Inflammatory macrophage treated with lipopolysaccharide for 1 hour (primary cell): Measurements from ENCODE around the gene MACROD2.

Experiments
- DNase-seq, 2 donors: peaks; one replicate each; pipeline ENCODE4 v3.0.0-alpha.2; 2020 to 2022

MACROD2 gene

DNA sequence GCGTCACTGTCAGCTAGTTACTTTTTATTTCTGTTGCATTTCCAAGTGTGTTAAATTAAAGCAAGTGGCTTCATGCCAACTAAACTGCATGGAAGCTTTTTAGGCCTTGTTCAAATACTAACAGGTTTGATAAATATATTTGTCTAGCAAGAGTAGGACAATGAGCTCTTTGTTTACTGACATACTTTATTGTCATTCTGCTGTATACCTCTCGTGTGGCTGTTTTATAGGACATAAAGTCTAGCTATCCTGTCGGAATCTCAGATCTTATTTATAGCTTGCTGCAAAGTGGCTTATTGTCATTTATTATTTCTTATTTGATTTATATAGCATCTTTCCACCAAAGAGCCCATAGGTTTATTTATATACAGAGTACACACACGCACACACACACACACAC, 1866.9 kb downstream of the MACROD2 start:
- no peak for DNase-seq

DNA sequence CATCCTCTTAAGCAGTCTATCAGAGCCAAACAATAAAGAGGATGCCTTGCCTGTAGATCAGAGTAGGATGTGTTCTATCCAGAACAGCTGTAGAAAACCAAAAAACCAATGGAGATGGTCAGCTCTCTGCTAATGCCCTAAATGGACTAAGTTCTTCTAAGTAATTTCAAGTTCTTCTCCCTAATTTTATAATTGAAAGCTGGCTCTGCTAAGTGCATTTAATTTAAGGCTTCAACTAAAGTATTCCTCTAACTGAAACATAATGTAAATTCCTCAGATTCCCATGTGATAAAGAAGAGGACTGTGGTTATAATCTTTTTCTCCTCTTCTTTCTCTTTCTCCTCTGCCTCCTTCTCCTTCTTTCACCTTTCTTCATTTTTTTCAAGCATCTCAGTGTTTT, 1868.4 kb downstream of the MACROD2 start:
- DNase-seq: no peak

DNA sequence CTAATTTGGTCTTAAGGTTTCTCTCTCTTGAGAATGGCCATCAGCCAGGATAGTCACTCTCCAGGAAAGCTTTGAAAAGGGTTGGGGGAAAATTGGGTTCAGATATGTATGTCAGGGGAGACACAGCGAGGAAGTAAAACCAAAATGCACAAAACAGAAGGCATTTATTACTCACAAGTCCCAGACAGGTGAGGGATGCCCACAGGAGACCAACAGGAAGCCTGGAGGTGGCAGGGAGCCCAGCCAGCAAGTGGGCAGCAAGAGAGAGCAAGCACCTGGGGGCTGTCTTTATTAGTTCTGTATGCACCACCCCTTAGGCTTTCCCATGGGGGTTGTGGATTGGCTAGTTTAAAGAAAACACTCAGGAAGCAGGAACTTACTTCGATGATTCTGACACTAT, 1870.2 kb downstream of the MACROD2 start:
- no peak for DNase-seq

DNA sequence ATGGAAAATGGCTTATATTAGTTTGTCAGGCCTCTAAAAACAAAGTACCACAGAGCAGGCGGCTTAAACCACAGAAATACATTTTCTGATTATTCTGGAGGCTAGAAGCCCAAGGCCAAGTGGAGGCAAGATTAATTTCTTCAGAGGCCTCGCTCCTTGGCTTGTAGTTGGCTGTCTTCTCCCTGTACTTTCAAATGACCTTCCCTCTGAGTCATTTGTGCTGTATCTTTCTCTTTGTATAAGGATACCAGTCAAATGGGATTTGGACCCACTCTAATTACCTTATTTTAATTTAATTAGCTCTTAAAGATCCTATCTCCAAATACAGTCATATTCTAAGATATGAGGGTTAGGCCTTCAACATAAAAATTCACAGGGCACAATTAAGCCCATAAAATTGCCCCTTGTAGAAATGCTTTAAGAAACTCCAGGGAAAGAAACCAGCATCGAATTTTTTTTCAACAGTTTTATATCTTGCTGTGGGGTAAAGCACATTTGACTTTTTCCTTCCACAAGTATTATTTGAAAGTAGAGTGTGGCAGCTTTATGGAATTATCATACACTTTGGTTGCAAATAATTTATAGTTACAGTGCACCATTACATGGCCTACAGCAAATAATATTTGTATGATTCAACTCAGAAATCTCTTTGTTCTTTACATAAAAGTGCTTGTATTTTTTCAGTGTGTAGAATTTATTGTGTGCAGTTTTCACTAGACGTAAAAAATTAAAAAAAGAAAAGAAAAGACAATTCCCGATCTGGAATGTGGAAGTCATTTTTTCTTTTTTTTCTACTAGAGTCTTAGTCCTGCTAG, 1871.8 kb downstream of the MACROD2 start:
- no peak for DNase-seq

DNA sequence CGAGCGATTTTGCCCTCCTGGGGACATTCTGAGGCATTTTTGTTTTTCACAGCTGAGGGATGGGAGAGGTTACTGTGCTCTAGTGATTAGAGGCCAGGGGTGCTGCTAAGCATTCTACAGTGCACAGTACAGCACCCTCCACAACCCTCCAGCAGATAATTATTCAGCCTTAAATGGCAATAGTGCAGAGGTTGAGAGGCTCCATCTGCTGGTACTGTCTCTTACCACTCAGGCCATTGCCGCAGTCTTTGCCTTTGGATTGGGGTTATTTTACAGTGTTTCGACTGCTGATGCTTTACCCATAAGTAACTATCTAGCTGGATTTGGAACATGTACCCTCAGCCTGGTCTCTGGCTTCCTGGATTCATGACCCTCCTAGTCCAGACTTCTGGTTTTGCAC, 1872.6 kb downstream of the MACROD2 start:
- DNase-seq: no peak

DNA sequence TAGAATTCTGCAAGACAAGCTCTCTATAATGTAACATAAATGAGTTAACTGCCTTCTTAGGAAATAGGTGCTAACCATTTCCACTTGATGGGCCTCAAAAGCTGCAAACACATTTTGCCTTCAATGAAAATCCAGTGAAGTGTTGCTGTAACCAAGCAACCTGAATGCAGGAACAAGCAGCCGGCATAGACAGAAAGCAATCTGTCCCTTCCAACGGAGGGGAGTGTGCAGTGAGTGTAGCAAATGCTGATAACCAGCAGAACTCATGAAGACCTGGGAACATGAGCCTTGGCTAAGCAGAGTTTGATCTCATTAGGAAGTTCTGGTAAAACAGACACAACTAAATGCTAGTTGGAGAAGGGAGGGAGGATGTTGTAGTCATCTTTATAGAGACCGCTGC, 1880.1 kb downstream of the MACROD2 start:
- DNase-seq: no peak

DNA sequence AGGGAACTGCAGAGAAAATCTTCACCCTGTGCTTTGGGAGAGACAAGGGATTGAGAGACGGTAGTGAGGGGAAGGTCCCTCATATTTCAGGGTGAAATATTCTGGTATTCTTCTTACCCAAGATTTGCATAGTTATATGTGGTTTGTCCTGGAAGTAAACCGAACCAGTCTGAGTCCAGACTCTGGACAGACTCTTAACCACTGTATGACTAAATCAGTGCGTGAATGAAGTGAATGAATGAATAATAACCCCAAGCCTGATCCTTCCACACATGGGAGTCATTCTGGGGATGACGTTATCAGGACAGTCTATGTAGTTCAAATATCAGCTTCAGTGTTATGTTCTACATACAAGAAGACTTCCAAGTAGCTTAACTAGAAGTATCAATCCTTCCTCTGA, 1887.2 kb downstream of the MACROD2 start:
- DNase-seq: no peak

DNA sequence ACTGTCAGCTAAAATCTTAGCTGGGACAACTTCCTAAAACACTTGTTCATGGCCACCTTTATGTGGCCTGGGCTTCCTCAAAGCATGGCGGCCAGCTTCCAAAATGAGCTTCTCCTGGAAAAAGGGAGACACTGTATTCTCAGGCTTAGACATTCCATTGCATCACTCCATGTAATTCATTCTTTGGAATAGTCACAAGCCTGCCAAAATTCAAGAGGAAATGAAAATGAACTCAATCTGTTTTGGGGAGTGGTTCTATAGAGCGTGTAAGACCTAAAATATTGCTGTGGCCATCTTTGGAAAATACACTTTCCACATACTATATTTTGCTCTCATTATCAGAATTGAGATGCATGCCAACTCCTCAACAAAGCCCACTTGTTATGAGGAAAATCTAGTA, 1890.9 kb downstream of the MACROD2 start:
- DNase-seq: no peak

DNA sequence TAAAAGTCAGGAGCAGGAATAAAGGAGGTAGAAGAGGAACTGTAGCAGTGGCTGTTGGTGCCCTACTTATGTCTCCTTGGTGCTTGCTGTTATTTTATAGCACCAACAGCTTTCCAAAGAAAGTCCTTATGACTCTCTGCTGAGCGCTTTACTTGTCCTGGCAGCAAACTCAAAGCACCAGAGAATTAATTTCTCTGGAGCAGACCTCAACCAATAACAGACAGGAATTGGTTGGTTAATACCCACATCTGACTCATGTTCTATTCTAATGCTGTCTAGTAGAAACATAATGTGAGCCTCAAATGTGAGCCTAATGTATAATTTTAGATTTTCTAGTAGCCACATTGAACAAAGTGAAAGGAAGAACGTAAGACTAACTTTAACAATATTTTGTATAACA, 1892.1 kb downstream of the MACROD2 start:
- no peak for DNase-seq

DNA sequence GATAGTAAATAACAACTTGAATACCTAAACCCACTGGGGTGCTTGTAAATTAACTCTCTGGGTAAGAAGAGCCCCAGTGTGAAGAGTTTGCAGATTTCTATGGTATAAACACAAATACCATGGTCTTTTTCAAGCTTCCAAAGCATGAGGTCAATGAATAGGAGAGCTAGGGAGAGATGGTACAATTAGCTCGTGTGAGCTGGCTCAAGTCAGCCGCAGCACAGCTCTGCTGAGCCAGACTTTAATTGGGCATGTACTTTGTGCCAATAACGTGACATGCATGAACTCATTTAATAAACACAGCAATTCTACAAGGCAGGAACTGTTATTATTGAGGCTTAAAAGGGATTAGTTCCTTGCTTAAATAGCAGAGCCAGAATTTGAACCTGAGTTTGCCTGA, 1893.7 kb downstream of the MACROD2 start:
- DNase-seq: no peak

DNA sequence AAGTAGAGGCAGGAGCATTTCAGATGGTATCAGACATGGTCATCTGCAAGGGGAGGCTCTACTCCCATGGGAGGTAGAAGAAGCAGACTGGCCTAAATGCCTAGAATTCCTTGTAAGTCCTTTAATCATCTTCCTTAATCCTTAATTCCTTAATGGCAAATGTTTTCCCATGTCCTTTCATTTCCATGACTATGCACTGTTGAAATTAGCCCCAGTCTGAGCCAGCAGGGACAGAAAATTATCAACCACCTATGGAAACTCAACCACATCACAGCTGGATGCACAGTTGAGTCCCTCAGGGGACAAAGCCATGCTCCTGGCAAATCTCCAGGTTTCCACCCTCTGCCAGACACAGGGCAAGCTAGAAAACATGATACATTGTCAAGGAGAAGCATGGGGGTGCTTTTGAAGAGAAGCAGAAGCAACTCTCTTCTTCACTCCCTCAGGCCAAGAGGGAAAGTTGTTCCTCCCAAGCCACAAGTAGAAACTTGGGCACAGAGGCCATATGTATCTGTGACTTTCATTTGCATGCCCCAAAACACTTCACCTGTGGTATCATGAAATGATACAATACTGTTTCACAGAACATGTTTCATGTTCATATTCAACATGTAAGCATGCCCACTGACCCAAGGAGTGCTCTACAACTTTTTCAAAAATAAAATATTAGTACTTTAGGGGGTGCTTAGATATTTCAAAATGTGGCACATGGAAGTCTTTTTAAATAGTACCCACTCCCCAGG, 1894.4 kb downstream of the MACROD2 start:
- DNase-seq: no peak

DNA sequence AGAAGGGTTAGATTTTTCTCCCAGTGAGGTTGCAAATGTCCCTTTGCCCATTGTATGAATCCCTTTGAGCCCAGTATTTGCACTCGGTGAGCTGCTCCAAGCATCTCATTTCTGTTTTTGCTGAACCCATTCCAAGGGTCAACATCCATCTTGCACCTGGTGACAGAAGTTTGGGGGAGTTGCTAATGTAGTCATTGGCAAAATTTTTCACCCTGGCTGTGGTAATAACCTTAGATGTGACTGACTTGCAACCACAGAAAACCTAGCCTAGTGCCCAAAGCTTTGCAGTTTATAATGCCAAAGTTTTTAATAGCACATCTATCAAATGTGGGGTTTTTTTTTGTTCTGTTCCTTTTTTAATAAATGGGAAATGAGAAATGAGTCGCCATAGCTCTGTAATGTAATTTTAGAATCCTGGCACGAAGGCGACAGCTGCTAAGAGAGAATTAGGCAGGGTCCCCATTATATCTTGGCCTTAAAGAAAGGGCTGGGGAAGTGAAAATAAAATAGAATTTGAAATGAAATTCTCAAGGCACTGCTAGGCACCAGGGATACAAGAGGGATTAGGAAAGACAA, 1895.2 kb downstream of the MACROD2 start:
- no peak for DNase-seq

DNA sequence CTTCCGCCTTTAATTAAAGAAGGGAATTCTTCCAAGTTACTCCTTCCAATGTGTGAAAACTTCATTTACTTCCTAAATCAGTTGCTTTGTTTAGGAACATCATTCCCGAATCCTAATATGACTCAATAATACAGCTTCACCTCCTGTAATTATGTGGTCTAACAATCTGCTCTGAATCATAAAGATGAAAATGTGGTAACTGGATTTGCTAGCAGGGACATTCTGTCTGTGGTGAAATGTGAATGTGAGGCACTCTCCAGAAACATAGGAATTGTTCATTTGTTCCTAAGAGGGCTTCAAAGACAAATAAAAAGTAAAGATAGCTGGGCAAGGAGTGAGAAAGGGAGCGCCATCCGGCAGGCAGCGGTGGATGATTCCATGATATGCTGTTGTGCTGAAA, 1899.8 kb downstream of the MACROD2 start:
- DNase-seq: no peak

DNA sequence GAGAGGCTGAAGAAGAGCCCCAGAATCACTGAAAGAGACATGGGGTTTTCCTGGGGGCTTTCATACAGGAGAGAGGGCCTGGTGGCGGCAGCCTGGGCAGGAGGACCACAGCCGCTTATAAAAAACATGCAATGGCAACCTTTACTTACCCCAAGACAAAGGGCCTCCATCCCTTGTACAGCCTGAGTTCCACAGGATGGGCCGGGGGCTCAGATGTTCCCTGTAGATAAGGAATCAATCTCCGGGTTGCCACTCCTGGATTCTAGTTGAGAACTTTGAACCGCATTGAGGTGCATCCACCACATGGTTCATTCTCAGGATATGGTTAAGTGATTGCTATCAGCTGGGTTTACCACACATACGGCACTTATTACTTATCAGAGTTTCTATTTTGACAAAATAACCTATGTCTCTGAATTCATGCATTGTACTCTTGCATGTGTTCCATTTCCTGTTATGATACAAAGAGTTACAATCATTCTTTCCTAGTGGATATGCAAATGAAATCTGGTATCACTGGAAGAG, 1900.3 kb downstream of the MACROD2 start:
- no peak for DNase-seq

DNA sequence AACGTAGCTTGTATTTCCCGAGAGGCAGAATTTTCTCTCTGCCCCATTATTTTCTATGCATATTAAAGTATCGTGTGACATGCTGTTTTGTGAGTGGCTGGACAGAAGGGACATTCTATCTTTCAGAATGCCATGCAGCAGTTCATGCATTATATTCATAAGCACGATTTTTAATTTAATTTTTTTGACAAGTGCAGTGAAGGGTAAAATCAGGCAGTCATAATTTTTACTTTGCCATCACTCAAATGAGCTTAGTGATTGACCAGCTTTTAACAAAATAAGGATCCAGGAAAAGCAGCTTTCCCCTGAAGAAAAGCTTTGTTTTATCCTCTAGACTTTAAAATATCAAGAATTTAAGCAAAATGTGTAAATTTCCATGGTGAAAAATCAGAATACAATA, 1904.7 kb downstream of the MACROD2 start:
- DNase-seq: no peak

DNA sequence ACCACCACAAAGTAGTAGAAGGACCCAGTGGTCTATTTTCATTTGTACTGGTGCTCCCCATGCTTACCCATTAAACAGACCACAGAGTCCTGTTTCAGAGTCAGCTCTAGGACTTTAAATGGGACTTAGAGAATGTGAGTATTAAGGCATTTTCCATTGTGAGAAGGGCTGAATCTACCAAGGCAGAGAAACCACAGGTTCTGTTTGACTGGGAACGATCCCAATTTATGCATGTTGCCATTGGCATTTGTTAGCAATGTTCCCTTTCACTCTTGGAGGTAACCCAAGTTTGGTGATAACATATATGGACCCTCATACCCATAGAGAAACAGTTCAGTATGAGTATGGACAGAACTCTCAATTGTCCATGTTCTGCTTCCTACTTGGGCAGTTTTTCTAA, 1905.1 kb downstream of the MACROD2 start:
- no peak for DNase-seq

DNA sequence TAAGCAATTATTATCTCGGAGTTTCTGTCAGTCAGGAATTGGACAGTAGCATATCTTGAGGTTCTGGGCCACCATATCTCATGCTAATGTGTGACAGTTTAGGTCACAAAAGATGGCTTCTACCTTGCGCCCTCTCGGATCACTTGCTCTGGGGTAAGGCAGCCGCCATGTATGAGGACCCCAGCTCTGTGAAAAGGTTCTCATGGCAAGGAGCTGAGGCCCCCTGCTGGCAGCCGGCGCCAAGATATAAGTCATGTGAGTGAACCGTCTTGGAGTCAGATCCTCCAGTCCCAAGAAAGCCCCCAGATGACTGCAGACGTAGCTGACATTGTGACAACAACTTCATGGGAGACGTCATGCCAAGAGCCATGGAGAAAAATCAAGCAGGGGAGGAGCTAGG, 1907.2 kb downstream of the MACROD2 start:
- DNase-seq: no peak

DNA sequence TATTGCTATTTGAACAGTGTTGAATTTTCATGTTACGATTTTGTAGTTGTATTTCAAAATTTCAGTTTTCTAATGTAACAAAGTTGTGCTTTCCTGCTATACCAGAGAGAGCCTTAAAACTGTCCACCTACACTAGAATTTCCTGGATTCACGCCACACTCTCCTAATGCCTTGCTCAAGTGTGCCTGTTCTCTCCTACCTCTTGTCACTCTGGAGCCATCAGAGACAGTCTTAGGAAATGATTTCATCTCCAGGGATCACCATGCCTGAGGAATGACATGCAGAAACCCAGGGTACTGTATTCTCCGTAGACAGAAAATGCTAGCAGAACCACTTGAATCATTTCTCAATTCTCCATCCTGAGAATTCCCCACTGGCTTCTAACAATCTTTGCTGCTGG, 1910.3 kb downstream of the MACROD2 start:
- no peak for DNase-seq

DNA sequence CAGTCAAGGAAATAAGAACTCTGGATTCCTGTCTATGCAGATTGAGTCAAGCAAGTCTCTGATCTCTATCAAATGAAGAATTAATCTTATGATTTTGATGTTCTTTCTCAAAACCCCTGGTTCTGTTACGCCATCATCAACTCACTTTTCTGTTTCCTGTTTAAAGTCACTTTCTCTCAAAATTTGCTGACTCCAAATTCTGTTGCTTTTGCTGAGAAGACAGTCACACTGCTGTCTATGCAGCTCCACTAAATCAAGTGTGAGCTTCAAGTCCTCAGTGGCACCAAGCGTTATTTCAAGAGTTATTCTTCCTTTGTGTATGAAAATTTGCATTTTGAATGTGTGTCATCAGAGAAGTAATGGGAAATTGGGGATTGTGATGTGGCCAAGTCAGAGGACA, 1914.7 kb downstream of the MACROD2 start:
- no peak for DNase-seq

DNA sequence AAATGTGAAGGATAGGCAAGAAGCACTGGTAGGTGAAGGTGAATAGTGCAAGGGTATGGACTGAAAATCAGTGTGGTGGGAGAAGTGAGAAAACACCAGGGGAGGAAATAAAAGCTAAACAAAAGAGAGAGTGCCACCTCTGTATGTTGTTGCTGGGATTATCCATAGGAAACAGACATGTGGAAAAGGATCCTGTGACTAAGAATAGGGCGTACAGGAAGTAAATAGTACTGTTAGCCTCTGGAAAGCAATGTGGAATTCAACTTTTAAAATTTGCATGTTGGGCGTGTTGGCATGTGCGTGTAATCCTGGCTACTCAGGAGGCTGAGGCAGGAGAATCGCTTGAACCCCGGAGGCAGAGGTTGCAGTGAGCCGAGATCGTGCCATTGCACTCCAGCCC, 1916.3 kb downstream of the MACROD2 start:
- DNase-seq: no peak

DNA sequence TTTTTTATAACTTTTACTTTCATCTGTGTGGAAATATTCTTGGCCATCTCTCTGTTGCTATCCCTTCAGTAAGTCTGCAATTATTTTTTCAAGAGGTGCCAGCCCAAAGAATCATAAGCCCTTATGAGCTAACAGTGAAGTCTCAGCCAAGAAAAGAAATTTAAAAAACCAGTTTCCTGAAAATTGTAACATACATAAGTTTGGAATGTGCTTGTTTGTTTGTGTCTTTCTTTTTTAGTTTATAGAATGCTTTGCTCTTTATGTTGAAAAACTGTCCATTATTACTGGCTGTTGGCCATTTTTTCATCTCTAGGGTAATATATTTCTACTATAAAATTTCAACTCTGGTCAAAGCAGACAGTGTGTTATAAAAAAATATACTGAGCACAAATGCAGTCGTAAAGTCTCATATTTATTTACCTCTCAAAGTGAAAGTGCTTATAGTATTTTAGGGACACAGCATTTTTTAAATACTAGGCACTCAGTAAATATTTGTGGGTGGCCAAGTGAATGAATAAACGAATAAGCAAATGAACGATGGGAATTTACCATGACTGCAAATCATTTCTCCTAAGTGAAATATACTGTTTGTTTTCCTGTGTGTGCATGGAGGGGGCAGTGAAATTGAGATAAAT, 1918.2 kb downstream of the MACROD2 start:
- no peak for DNase-seq

DNA sequence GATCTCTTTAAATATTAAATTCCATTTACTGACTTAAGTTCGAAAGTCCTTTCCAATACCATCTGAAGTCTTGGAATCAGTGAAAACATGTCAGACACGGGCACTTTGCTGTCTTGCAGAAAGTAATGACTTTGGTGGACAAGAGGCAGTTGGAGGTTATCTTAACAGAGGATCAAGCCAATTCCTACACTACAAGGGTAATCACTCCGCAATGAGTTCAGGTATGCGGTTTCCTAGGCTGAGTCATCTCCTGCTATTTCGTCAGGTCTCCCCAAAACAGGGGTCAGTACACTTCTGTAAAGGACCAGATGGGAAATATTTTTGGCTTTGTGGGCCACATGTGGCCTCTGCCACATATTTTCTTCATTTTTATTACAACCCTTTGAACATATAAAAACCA, 1921.3 kb downstream of the MACROD2 start:
- no peak for DNase-seq

DNA sequence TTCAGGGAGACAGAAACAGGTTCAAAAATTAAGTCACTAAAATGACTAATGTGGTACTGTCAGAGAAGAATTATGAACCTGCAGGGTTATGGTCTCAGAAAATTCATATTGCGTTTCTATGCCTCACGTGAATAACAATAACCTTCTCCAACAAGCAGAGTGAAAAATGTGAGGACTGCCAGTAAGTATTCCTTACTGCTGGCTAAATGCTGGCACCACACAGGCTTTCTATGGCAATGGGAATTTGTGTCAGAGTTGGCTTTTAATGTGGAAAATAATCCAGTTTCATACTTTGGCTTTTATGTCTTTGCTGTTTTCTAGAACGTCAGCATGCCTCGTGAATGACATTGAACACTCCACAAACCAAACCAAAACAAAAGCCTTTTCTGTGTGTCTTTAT, 1922.0 kb downstream of the MACROD2 start:
- no peak for DNase-seq

DNA sequence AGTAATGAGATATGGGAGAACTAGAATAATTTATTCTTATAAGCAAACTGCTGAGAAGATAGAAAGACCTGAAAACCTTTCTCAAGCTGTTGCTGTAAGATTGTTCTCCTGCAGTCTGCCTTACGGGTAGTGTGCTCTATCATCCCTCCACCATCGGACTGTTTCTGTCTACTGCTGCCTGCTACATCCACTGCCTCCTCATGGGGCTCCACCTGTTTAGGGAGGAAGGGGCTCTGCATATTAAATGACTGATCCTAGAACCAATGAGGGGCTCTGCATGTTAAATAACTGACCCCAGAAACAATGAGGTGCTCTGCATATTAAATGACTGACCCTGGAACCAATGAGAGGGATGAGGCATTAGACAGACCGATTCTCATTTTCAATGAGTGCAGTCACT, 1923.3 kb downstream of the MACROD2 start:
- no peak for DNase-seq
